Measurements from ENCODE around the gene NDUFB11.

NDUFB11 gene

DNA sequence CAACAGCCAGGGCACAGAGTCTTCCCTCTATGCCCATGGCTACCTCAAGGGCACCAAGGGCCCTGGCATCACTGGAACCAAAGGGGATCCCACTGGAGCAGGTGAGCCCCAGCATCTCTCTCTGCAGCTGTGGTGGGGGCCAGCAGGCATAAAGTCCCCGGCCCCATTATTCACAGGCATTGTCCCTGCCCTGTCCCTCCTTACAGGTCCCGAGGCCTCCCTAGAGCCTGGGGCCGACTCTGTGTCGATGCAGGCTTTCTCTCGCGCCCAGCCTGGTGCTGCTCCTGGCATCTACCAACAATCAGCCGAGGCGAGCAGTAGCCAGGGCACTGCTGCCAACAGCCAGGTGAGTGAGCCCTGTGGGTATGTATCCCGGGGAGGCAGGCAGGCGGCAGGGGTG lies 36.8 kb upstream of the NDUFB11 start:
- no peak for TF ChIP-seq CTCF (conservative IDR thresholded peaks at IDR 0.05; ENCODE audit: low read depth)
- H3K27ac ChIP-seq, result no peak overlapping the region
- DNase-seq (ENCODE audit: low spot score), result no peak
- ChIA-PET CTCF (no interaction called here), POLR2A (ENCODE audit: low non-redundant PET) (no interaction called here)

DNA sequence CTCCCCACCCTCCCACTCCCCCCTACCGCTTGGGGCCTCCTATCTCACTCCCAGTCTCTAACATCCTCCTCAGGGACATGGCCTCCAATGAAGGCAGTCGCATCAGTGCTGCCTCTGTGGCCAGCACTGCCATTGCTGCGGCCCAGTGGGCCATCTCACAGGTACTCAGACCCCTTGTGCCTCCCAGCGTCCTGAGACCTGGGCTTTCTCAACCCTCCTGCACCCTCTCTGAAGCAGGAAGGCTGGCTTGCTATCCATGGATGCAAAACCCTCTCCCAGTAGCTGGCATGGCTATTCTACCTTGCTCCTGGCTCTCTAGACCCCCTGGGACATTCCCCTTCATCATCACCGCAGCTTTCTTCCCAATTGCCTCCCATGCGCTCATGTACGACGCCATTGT lies 35.8 kb upstream of the NDUFB11 start:
- POLR2A ChIA-PET (ENCODE audit: low non-redundant PET), result no interaction called here
- no peak overlapping the region for H3K27ac ChIP-seq
- CTCF ChIA-PET, result no interaction called here
- DNase-seq (ENCODE audit: low spot score), result no peak
- TF ChIP-seq CTCF (conservative IDR thresholded peaks at IDR 0.05; ENCODE audit: low read depth), result no peak

DNA sequence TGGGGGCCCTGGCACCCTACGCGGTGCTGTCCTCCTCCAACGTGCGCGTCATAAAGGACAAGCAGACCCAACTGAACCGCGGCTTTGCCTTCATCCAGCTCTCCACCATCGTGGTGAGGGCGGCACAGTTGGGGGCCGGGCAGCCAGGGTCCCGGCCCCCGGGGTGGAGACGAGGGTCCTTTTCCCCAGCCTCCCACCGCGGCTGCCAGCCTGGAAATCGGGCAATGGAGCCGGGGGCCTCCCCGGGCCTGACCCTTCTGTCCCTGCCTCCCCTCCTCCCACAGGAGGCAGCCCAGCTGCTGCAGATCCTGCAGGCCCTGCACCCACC lies 35.4 kb upstream of the NDUFB11 start:
- DNase-seq (ENCODE audit: low spot score), result no peak
- POLR2A ChIA-PET (ENCODE audit: low non-redundant PET), result no interaction called here
- no peak for TF ChIP-seq CTCF (conservative IDR thresholded peaks at IDR 0.05; ENCODE audit: low read depth)
- H3K27ac ChIP-seq, result peak overlapping the region; percentile 58; the same call in 1 of the 2 replicates
- CTCF ChIA-PET, result no interaction called here

DNA sequence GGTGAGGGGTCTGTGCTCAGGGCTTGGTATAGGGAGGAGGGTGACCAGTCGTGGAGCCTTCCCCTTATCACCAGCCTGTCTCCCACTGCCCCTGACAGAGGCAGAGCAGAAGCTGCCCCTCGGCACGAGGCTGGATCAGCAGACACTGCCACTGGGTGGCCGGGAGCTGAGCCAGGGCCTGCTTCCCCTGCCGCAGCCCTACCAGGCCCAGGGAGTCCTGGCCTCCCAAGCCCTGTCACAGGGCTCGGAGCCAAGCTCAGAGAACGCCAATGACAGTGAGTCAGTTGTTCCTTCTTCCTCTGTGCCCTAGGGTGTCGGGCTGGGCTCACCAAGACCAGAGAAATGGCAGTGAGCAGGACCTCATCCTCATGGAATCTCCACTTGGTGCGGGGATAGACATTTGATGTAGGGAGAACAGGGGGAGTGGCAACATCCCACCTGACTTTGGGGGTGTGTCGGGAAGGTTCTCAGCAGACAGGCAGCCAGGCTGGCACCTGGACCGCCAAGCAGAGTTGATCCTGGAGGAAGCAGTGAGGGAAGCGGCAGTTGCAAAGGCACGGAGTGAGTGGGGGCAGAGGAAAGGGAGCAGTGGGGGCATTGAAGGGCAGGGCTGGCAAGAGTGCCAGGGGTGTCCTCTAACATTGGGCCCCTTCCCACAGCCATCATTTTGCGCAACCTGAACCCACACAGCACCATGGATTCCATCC lies 34.9 kb upstream of the NDUFB11 start:
- POLR2A ChIA-PET (ENCODE audit: low non-redundant PET), result no interaction called here
- H3K27ac ChIP-seq, result peak overlapping the region; percentile 58
- CTCF ChIA-PET, result interaction anchor here (0.6 kb wide), 1 partner anchor 337 kb away, joined by 4 read pairs; no protein-coding TSS in a partner anchor
- no peak for DNase-seq (ENCODE audit: low spot score)
- no peak for TF ChIP-seq CTCF (conservative IDR thresholded peaks at IDR 0.05; ENCODE audit: low read depth)

- ChIA-PET CTCF (no interaction called here), POLR2A (ENCODE audit: low non-redundant PET) (no interaction called here)
- DNase-seq (ENCODE audit: low spot score), result no peak
- no peak for TF ChIP-seq CTCF (conservative IDR thresholded peaks at IDR 0.05; ENCODE audit: low read depth)
- peak overlapping the region; percentile 8; the same call in 1 of the 2 replicates for H3K27ac ChIP-seq
Observed at GRCh38 chrX:47178337-47178736, 33.8 kb upstream of the NDUFB11 start.

DNA sequence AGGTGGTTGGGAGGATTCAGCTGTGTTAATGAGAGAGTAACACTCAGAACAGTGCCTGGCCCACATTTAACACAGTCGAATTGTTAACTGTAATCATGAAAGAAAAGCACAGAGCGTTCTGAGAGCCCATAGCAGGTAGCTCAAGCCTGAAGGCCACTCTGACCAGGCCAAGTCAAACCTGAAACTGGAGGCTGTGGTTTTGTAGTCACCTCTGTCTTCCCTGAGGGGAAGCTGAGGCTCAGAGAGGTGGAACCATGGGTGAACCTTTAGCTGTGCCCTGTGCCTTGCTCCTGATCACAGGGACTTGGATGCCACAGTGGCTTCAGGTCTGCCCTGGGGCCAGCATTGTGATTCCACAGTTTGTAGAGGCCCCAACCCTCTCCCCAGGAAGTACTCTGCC lies 32.6 kb upstream of the NDUFB11 start:
- no peak for DNase-seq (ENCODE audit: low spot score)
- CTCF ChIA-PET, result no interaction called here
- no peak overlapping the region for H3K27ac ChIP-seq
- TF ChIP-seq CTCF (conservative IDR thresholded peaks at IDR 0.05; ENCODE audit: low read depth), result no peak
- POLR2A ChIA-PET (ENCODE audit: low non-redundant PET), result no interaction called here
